Ovary (tissue), 9 donors: ENCODE data around the gene RELL1. TPM values are rescaled to one million over a fixed set of nuclear protein-coding genes. Genes with fewer than 3 reads are reported as not detected.
"Not testable (repeated sequence)": the region's sequence is repeated elsewhere in the genome, so short reads cannot be mapped to it uniquely, and the experiment has no call there.

ENCODE experiments used
- DNase-seq, 5 donors: peaks; one replicate each; pipeline ENCODE4 v3.0.0-alpha.2; 2019 to 2020
- H3K27ac ChIP-seq, 2 donors: fragments of 200-600 bp; one replicate each; pipeline versions ENCODE4 v1.5.1 to v1.8.0; 2019 to 2022
- H3K27me3 ChIP-seq: fragments of 200-600 bp; one replicate; pipeline ENCODE4 v1.8.0; 2022
- H3K36me3 ChIP-seq: fragments of 200-600 bp; sonication (generic); one replicate; pipeline ENCODE4 v1.5.1; 2019
- H3K4me1 ChIP-seq: one replicate; pipeline ENCODE4 v1.8.1; 2013; ENCODE audit warnings: mild to moderate bottlenecking, moderate library complexity; ENCODE audit not compliant: insufficient read depth
- H3K4me3 ChIP-seq: fragments of 200-600 bp; sonication (generic); one replicate; pipeline ENCODE4 v1.5.1; 2017
- H3K9me3 ChIP-seq, 2 donors: fragments of 200-600 bp in 1 of 2; sonication (generic) in 1 of 2; one replicate each; pipeline versions ENCODE4 v1.5.1 to v1.8.1; 2013 to 2019; ENCODE audit warnings: mild to moderate bottlenecking in 1 of 2, moderate library complexity in 1 of 2
- EP300 ChIP-seq: sonication (generic); formaldehyde crosslinking; IDR thresholded peaks from one replicate; pipeline ENCODE4 v1.6.1; 2017; ENCODE audit warnings: antibody characterized with exemption
- POLR2A ChIP-seq: fragments of 450-650 bp; IDR thresholded peaks from one replicate; pipeline ENCODE4 v1.6.1; 2017; ENCODE audit warnings: antibody characterized with exemption, mild to moderate bottlenecking, moderate library complexity
- WGBS, 3 donors: extraction: QIAGEN DNeasy Blood & Tissue Kit in 1 of 3; methylation state at CpG; one replicate each; pipeline versions ENCODE4 v1.1.5 to v1.1.7; 2013 to 2017; 5-methylcytosine and 5-hydroxymethylcytosine counted together
- intact Hi-C, 4 donors: fragments of 100-400 bp; cut with DNase I; formaldehyde crosslinking; loops; one replicate each; pipeline versions ENCODE4 v1.11.0 to v1.15.1; 2022 to 2023
- polyA plus RNA-seq, 2 donors: library from polyadenylated mRNA; stranded (reverse); fragments of 200-250 nt in 1 of 2; fragments of 350-450 nt in 1 of 2; fragmentation: Illumina TruSeq in 1 of 2; extraction: RNeasy Lipid Tissue Mini Kit (QIAGEN cat#74804) in 1 of 2; gene quantifications; one replicate each; pipeline ENCODE4 v1.2.3, GENCODE V29; 2013 to 2014
- total RNA-seq, 7 donors: library from RNA; depleted of rRNA in 2 of 7; stranded (reverse); fragments of >200 nt in 2 of 7; fragmentation: NEBNext Ultra II Directional in 3 of 7; extraction: Animal tissue kit (Norgen Biotek cat#: 25700) in 3 of 7; gene quantifications; one replicate each; pipeline versions ENCODE4 v1.1.0 to v1.2.4, GENCODE V29; 2016 to 2023
- TF ChIP-seq, protein P1 (sequence below), 3 donors: fragments of 450-650 bp in 2 of 3; fragments of 200-600 bp in 1 of 3; IDR thresholded peaks; one replicate each; pipeline versions ENCODE4 v1.5.1 to v1.8.0; 2016 to 2022; ENCODE audit warnings: antibody characterized with exemption in 3 of 3, mild to moderate bottlenecking in 1 of 3
- donor health status: DM: no; HTN: no; CAD: no; lungs with moderate emphysema.
- donor health status: DM: no; HTN: no; CAD: no.
- donor health status: Bipolar disorder and iron deficiency.
- donor health status: DM: yes; HTN: yes; CAD: no.
- donor health status: DM: no; HTN: no; CAD: no.
- donor health status: DM: yes; HTN: yes; CAD: no.

The RELL1 gene
- total and polyA plus RNA-seq, 9 donors: 4.1 to 31.4 (median 24.0) TPM

DNA sequence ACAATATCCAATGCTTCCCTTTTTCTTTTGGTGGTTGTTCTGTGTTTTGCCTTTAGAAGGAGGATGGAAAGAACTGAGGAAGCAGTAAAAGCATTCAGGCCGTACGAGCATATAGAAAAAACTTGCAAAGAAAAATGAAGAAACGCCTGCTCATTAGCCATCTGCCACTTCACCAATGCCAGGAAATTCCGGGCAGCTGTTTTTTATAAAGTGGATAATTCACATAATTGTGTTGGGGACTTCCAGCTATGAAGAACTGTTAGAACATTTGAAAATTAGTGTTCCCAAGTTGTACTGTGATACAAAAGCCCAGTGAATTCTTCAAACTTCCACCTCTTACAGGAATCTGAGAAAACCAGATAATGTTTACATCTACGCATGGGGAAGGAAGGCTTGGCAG is 11.7 kb downstream of the RELL1 start:
- no peaks in the 10 kb centered on the region for H3K9me3 ChIP-seq
- no peak overlapping the region for H3K27ac ChIP-seq
- no peaks in the 10 kb centered on the region for H3K36me3 ChIP-seq
- intact Hi-C loops: no loop called here
- no peak overlapping the region for H3K4me3 ChIP-seq
- H3K4me1 ChIP-seq: peaks cover 3% of the 10 kb centered on the region
- H3K27me3 ChIP-seq: no peaks in the 10 kb centered on the region
- no peak for TF ChIP-seq EP300
- TF ChIP-seq, protein P1, sequence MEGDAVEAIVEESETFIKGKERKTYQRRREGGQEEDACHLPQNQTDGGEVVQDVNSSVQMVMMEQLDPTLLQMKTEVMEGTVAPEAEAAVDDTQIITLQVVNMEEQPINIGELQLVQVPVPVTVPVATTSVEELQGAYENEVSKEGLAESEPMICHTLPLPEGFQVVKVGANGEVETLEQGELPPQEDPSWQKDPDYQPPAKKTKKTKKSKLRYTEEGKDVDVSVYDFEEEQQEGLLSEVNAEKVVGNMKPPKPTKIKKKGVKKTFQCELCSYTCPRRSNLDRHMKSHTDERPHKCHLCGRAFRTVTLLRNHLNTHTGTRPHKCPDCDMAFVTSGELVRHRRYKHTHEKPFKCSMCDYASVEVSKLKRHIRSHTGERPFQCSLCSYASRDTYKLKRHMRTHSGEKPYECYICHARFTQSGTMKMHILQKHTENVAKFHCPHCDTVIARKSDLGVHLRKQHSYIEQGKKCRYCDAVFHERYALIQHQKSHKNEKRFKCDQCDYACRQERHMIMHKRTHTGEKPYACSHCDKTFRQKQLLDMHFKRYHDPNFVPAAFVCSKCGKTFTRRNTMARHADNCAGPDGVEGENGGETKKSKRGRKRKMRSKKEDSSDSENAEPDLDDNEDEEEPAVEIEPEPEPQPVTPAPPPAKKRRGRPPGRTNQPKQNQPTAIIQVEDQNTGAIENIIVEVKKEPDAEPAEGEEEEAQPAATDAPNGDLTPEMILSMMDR (IDR thresholded peaks at IDR 0.05): no peak
- TF ChIP-seq POLR2A: no peak
- no peak for DNase-seq
- WGBS, 3 donors: 48 to 63% (median 53%) methylated on average over 5 of the region's 5 CpGs

DNA sequence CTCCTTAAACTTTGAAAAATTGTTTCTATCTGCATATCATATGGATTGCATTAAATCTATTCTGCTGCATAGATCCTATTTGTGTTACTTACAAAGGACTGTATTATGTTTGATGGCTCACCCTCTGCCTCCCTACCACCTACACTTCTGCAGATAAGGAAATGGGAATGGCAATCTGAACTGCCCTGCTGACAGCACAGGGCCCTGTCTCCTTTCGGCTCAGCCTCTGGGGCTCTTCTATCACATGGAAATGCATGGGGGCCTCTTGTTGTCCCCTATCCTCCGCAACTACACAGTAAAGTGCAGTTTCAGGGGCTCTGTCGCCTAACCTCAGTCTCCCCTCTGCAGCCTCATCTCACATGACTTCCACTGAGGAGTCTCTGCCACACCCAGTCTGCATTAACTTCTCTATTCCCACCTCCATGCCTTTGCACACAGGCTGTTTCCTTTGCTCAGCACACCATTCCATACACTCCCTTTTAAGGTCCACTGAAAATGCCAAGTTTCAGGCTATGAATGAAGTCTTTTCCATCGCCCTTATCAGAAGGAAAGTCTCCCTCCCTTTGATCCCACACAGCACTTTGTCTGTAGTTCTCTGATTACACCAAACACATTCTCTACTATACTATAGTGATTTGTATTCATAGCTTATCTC is 12.5 kb downstream of the RELL1 start:
- no peak overlapping the region for H3K4me3 ChIP-seq
- H3K4me1 ChIP-seq: peaks cover 3% of the 10 kb centered on the region
- no peak overlapping the region for H3K27ac ChIP-seq
- intact Hi-C loops: no loop called here
- H3K36me3 ChIP-seq: no peaks in the 10 kb centered on the region
- DNase-seq: no peak
- no peaks in the 10 kb centered on the region for H3K27me3 ChIP-seq
- WGBS, 3 donors: 81 to 92% (median 85%) methylated on average over 4 of the region's 4 CpGs
- H3K9me3 ChIP-seq: no peaks in the 10 kb centered on the region
- TF ChIP-seq POLR2A (no peak), EP300 (no peak)
- TF ChIP-seq, protein P1 (IDR thresholded peaks at IDR 0.05): no peak

DNA sequence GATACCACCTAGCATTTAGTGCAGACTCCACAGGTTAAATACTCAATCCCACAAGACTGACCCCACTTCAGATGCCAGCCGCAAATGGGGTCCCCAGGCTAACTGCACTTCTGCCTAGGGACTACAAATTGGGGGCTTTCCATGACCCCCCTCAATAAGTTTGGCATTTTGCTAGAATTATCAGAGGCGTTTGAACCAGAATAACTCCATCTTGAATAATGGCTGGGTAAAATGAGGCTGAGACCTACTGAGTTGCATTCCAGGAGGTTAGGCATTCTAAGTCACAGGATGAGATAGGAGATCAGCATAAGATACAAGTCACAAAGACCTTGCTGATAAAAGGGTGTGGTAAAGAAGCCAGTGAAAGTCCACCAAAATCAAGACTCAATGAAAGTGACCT is 15.1 kb downstream of the RELL1 start:
- Histone ChIP-seq H3K27ac (no peak overlapping the region), H3K4me1 (peaks cover 6% of the 10 kb centered on the region), H3K9me3 (no peaks in the 10 kb centered on the region), H3K4me3 (no peak overlapping the region), H3K36me3 (no peaks in the 10 kb centered on the region), H3K27me3 (no peaks in the 10 kb centered on the region)
- WGBS, 3 donors: 49 to 67% (median 66%) methylated on average over 2 of the region's 2 CpGs
- TF ChIP-seq POLR2A (no peak), EP300 (no peak)
- TF ChIP-seq, protein P1 (IDR thresholded peaks at IDR 0.05): no peak
- intact Hi-C loops: no loop called here
- DNase-seq: no peak

DNA sequence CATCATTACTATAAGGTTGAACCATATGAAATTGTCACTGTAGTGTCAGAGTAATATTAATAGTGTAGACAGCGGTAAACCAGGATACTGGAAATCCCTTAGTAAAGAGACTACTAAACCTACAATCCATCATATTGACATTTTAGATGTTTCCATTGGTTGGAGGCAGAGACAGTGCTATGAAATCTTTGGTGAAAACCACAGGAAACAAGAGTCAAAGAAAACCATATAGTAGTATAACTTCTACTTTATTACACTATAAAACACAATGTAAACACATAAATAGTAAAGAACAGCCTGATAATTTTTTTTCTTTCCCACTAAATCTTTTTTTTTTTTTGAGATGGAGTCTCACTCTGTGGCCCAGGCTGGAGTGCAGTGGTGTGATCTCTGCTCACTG is 15.9 kb downstream of the RELL1 start:
- H3K4me1 ChIP-seq: peaks cover 3% of the 10 kb centered on the region

DNA sequence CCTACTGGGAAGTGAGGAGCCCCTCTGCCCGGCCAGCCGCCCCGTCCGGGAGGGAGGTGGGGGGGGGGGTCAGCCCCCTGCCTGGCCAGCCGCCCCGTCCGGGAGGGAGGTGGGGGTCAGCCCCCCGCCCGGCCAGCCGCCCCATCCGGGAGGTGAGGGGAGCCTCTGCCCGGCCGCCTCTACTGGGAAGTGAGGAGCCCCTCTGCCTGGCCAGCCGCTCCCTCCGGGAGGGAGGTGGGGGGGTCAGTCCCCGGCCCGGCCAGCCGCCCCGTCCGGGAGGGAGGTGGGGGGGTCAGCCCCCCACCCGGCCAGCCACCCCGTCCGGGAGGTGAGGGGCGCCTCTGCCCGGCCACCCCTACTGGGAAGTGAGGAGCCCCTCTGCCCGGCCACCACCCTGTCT is 17.1 kb downstream of the RELL1 start:
- H3K4me1 ChIP-seq, H3K27me3 ChIP-seq, H3K27ac ChIP-seq, H3K4me3 ChIP-seq, H3K9me3 ChIP-seq, H3K36me3 ChIP-seq, DNase-seq, intact Hi-C loops: not testable (repeated sequence)
- 95 to 98% (median 95%) methylated on average over 5 to 19 of the region's 26 CpGs for WGBS, 3 donors

More for the DNA sequence above, 15.9 kb downstream of the RELL1 start:
- 90 to 100% (median 96%) methylated on average over 1 of the region's 1 CpG for WGBS, 3 donors
- H3K9me3 ChIP-seq: no peaks in the 10 kb centered on the region
- H3K4me3 ChIP-seq: no peak overlapping the region
- TF ChIP-seq EP300: no peak
- TF ChIP-seq, protein P1 (IDR thresholded peaks at IDR 0.05): no peak
- TF ChIP-seq POLR2A: no peak
- intact Hi-C loops: no loop called here
- no peak for DNase-seq
- H3K27me3 ChIP-seq: no peaks in the 10 kb centered on the region
- H3K27ac ChIP-seq: no peak overlapping the region
- H3K36me3 ChIP-seq: no peaks in the 10 kb centered on the region
